PC-9 (cell line): ENCODE measurements around the gene LMBR1.

ENCODE experiments used
- CTCF ChIP-seq: fragments of 200-600 bp; sonication (generic); conservative IDR thresholded peaks from 2 replicates; pipeline ENCODE4 v1.6.1; 2017; ENCODE audit warnings: mixed run types, antibody characterized with exemption, mild to moderate bottlenecking, moderate library complexity
- EZH2 ChIP-seq: fragments of 200-600 bp; sonication (generic); IDR thresholded peaks from 2 replicates; pipeline ENCODE4 v1.8.0; 2017; ENCODE audit warnings: antibody characterized with exemption, low read depth

- TF ChIP-seq CTCF: no peak
- no peak for TF ChIP-seq EZH2
These were observed 219.5 kb downstream of the LMBR1 start for GRCh38 chr7:156673454-156673853.
